22Rv1 (cell line): ENCODE measurements around the gene KCNS3.

Experiments used
- CTCF ChIP-seq: fragments of 450-650 bp; IDR thresholded peaks from 2 replicates; pipeline ENCODE4 v1.5.1; 2017; ENCODE audit warnings: mild to moderate bottlenecking
- ZFX ChIP-seq: fragments of 450-650 bp; IDR thresholded peaks from 2 replicates; pipeline ENCODE4 v1.6.1; 2017; ENCODE audit warnings: antibody characterized with exemption, borderline replicate concordance

GRCh38 chr2:17869128-17869527 lies 9.3 kb upstream of the KCNS3 start:
- TF ChIP-seq CTCF (no peak), ZFX (no peak)
